DOHH2 (cell line): ENCODE results near the gene AK9.

Experiments
- CTCF ChIP-seq: fragments of 200-600 bp; sonication (generic); IDR thresholded peaks from one replicate; pipeline ENCODE4 v1.5.1; 2014; ENCODE audit warnings: antibody characterized with exemption, mild to moderate bottlenecking, low read depth, low read length; ENCODE audit not compliant: poor library complexity, severe bottlenecking
- EZH2phosphoT487 ChIP-seq: fragments of 200-600 bp; sonication (generic); IDR thresholded peaks from 2 replicates; pipeline ENCODE4 v1.6.1; 2017; ENCODE audit warnings: borderline replicate concordance, mild to moderate bottlenecking, antibody characterized with exemption, low read length, moderate library complexity, mixed read lengths

GRCh38 chr6:109480993-109481480, 210.0 kb downstream of the AK9 start:
- TF ChIP-seq CTCF (no peak), EZH2phosphoT487 (no peak)
